ENCODE data around the gene PSTK. TPM values are rescaled to one million over a fixed set of nuclear protein-coding genes. Genes with fewer than 3 reads are reported as not detected.
A peak's percentile ranks its signal among the peaks of the same experiment; 100 is the strongest.

PSTK gene
- total and polyA plus RNA-seq, 10 of the 15 experiments (the other 5 are each of a cell fraction or from before 2014, with no cell fraction given): 1.8 to 7.1 (median 3.4) TPM

GRCh38 chr10:123009105-123009820 is 29.1 kb downstream of the PSTK start:
- Histone ChIP-seq H3K4me1 (ENCODE audit: control insufficient read depth, insufficient read depth, low read length) (no peaks in the 10 kb centered on the region), H4K20me1 (ENCODE audit: control insufficient read depth, insufficient read depth) (no peaks in the 10 kb centered on the region), H3K79me2 (ENCODE audit: control insufficient read depth, insufficient read depth, low read length) (peaks cover 46% of the 10 kb centered on the region), H3K27ac (ENCODE audit: control insufficient read depth, insufficient read depth) (peak overlapping the region; percentile 53; the same call in 1 of the 2 replicates), H3K27me3 (replicated peaks in 1 of 2; ENCODE audit: control insufficient read depth in 2 of 2, insufficient read depth in 2 of 2, low read length in 1 of 2) (no peaks in the 10 kb centered on the region), H2AFZ (ENCODE audit: control insufficient read depth, low read depth, low read length) (peak overlapping the region; percentile 67), H3K36me3 (ENCODE audit: control insufficient read depth in 2 of 2, insufficient read depth in 2 of 2, low read length in 1 of 2) (no peaks in the 10 kb centered on the region; a peak in 1 of 4 replicates), H3K4me2 (ENCODE audit: control insufficient read depth, insufficient read depth) (peak overlapping the region; percentile 98), H3K9ac (ENCODE audit: control insufficient read depth, insufficient read depth, low read length) (peak overlapping the region; percentile 86), H3K9me3 (replicated peaks; ENCODE audit: control insufficient read depth, insufficient read depth, low read length) (no peaks in the 10 kb centered on the region; the same call in 2 of the 3 replicates), H3K4me3 (peak overlapping the region; percentile 99)
- no peak for DNase-seq (ENCODE audit: low read depth, low spot score)
- 1% methylated on average over 29 of the region's 34 CpGs for WGBS (ENCODE audit: insufficient coverage, insufficient replicate concordance, low lambda C conversion rate, missing lambda C conversion rate)
- no peak for FAIRE-seq
- peak; percentile 7 for ATAC-seq
- RAD21 ChIA-PET (ENCODE audit: unreplicated experiment): interaction anchor here (2.0 to 2.3 kb wide), 2 partner anchors 29 to 34 kb away, joined by 5 to 21 read pairs; partner anchors contain the start of gene PSTK
- intact Hi-C loops (cut with micrococcal nuclease; ENCODE audit: unreplicated experiment): no loop called here
- in situ Hi-C loops (cut with MboI): no loop called here
- POLR2A ChIA-PET: interaction anchor here (1.2 to 2.3 kb wide), 4 partner anchors 25 to 145 kb away, joined by 3 to 21 read pairs (median 4); partner anchors contain the start of genes BUB3 and PSTK
- no peak for TF ChIP-seq TARDBP (IDR thresholded peaks at IDR 0.05; ENCODE audit: borderline replicate concordance)
- peak; percentile 55; the same call in 1 of the 2 replicates for TF ChIP-seq GATAD2B (conservative IDR thresholded peaks at IDR 0.05; ENCODE audit: low read depth)
- TF ChIP-seq SUPT20H (IDR thresholded peaks at IDR 0.05; ENCODE audit: borderline replicate concordance, control insufficient read depth, low read depth, low read length): no peak
- TF ChIP-seq ZSCAN29 (IDR thresholded peaks at IDR 0.05): no peak
- TF ChIP-seq ZNF207 (IDR thresholded peaks at IDR 0.05; ENCODE audit: borderline replicate concordance): no peak
- no peak for TF ChIP-seq TCF7 (IDR thresholded peaks at IDR 0.05; ENCODE audit: borderline replicate concordance)
- 0 out of 2 replicates have a peak, but pooled peaks have one; percentile 17 for TF ChIP-seq BACH1 (IDR thresholded peaks at IDR 0.05; ENCODE audit: borderline replicate concordance)
- TF ChIP-seq NKRF (conservative IDR thresholded peaks at IDR 0.05): peak; percentile 14; the same call in 1 of the 2 replicates
- peak; percentile 62; the same call in 1 of the 2 replicates for TF ChIP-seq LARP7 (IDR thresholded peaks at IDR 0.05)
- TF ChIP-seq ZZZ3 (IDR thresholded peaks at IDR 0.05; ENCODE audit: control insufficient read depth, insufficient read length, low read depth): no peak
- TF ChIP-seq MEF2B (IDR thresholded peaks at IDR 0.05; ENCODE audit: partially characterized antibody, poor library complexity, severe bottlenecking): peak; percentile 5
- TF ChIP-seq SIN3A (IDR thresholded peaks at IDR 0.05; ENCODE audit: low read depth, low read length): peak; percentile 72
- TF ChIP-seq ZNF592 (IDR thresholded peaks at IDR 0.05): no peak
- CTCF ChIA-PET: interaction anchor here (1.5 to 3.2 kb wide), 3 partner anchors 12 to 28 kb away, joined by 4 to 38 read pairs (median 23); partner anchors contain the start of gene PSTK
- no TSS peak for BruUV-seq (replicated peaks)
- SMC1A ChIA-PET (ENCODE audit: uncharacterized antibody, unreplicated experiment): interaction anchor here (0.9 to 2.7 kb wide), 4 partner anchors 11 to 145 kb away, joined by 3 to 14 read pairs (median 4); partner anchors contain the start of gene BUB3

All from GM12878 (cell line).